ENCODE measurements around the gene ANKRD53.

GRCh38 chr2:70941186-70941585 lies 37.2 kb upstream of the ANKRD53 start:
- no peak for TF ChIP-seq CTCF (IDR thresholded peaks at IDR 0.05; ENCODE audit: insufficient read depth, low read length, poor library complexity, severe bottlenecking)
- no peak for TF ChIP-seq EZH2phosphoT487 (conservative IDR thresholded peaks at IDR 0.05; ENCODE audit: low read length)
